HG03066 (cell line): ENCODE measurements around the gene HTRA1.

Source experiments
- ATAC-seq: cut with Tn5 transposase; IDR thresholded peaks from one replicate; pipeline ENCODE4 v1.9.1; 2021; ENCODE audit warnings: low read depth; ENCODE audit not compliant: unreplicated experiment

HTRA1 gene

GRCh38 chr10:122549636-122550035, 88.3 kb downstream of the HTRA1 start:
- no peak for ATAC-seq

GRCh38 chr10:122550427-122550826, 89.1 kb downstream of the HTRA1 start:
- ATAC-seq, result no peak

DNA sequence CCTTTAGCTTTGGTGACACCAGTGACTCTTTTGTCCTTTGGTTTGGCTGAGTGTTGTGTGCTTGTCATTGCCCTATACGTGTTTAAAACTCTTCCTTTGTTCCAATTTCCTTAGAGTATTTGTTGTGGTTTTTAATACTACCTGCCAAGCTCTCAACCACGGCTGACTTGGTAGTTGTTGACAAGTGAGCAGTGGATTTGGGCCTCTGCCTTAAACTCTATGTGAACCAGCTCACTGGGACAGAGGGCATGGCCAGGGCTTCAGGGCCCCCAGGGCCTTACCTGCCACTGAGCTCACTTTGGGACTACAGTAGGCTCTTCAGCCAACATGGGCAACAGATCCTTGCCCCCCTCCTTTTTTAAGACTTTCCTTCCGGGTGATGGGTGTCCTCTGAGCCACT, 89.6 kb downstream of the HTRA1 start:
- ATAC-seq, result no peak

DNA sequence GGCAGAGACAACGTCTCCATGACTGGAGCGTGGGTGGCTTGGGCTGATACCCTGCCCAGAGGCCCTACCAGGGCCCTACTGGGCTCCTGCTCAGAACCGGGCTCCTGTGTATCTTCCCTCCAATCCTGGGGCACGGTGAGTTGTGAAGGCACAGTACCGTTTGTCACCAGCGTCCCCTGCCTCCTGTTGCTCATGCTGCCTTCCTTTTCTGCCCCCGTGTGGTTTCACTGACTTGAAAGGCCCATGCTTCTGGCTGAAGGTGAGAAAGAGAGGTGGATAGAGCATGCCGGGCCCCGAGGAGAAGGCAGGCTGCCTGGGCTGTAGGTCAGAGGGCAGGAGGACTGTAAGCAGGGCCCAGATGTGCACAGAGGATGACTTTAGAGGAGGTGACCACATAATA, 90.1 kb downstream of the HTRA1 start:
- no peak for ATAC-seq

DNA sequence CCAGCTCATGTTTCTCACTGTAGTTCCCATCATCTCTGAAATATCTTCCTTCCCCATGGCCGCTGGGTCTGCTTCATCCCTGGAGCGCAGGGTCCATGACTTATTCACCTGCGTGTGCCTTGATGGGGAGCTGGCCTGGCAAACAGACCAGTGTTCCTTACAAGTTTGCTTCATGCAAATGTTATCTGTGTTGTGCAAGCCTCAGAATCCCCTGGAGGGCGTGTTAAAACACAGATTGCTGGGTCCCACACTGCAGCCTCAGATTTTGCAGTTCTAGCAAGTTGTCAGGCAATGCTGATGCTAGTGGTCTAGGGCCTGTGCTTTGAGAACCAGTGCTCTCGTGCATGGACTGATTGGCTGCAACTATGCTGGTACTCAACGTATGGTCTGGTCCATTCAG, 92.0 kb downstream of the HTRA1 start:
- ATAC-seq, result no peak

DNA sequence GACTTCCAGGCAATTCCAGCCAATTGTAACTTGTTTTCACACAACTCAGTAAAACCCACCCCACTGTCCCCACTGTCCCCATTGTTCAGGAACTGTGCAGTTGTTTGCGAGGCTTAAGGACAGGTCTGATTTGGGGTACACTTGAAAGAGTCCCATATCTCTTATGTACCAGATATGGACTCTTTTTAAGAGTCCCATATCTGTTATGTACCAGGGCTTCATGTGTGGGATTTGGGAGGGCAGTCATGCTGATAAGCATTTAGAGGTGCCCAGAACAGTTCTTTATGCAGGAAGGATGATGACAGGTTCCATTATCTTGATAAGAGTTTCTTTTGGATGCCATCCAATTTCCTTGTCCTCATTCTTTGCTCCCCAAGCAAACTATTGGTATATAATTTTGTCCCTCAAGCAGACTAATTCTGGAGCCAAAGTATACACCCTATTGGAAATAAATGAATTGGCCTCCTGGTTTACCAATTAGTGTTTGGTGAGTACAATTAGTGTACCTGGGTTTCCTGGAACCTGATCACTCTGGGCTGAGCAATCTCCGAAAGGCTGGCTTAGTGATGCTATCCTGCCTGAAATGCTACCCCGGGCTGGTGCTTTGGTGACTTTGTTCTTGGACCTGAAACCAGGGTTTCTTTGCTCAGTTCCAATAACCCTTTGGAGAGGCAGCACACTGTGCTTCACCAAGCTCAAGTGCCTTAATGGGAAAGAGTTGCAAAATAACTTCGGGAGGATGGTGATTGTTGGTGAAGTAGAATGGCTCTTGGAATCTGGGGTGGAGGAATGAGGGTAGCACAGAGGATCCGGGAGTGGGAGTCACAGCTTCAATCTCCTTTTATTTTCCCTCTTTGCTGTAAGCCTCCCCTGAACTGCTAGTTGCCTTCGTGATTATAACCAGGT, 93.0 kb downstream of the HTRA1 start:
- no peak for ATAC-seq

DNA sequence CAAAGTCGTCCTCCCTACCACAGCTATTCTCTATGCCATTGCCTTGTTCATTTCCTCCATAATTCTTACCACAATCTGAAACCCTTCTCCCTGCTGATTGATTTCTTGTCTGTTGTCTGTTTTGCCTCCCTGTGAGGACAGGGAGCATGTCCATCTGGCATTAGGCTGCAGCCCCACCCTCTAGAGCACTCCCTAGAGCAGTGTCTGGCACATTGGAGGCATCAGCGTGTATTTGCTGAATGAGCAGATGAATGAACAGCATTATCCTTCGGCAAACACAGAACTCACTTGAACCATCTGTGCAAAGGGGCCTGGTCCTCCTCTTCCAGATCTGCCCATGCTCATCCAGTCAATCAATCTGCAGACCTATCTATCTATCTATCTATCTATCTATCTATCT, 94.1 kb downstream of the HTRA1 start:
- no peak for ATAC-seq

DNA sequence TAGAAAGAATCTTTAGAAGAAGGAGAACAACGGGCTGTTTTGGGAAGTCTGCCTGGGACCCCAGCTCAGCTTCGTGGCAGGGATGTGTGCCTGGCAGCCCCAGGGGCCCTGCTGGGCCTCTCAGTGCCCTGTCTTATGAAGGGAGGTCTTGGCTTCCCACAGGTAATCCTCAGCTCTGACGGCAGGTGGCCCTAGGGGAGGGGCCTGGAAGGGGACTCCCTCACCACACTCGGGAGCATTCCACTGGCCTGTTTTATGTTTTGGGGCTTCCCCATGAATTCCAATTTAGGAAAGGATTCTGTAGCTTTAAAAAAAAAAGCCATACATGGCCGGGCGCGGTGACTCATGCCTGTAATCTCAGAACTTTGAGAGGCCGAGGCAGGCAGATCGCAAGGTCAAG, 96.2 kb downstream of the HTRA1 start:
- ATAC-seq, result no peak

DNA sequence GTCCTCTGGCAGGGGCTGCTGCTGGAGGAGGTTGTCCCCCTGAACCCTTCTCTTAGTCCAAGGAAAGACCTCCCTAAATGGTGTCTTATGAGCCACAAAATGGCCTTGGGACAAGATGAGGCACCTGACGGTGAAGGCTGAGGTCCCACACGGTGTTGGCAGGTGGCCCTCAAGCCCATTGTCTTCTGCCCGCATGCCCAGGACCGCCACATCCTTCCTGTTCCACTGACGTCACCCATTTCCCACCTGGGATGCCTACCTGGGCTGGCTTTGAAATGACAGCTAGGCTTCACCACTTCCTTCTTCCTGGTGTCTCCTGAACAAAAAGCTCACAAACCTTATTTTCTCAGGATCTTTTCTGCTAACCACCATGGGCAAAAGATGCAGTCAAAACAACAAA, 97.1 kb downstream of the HTRA1 start:
- no peak for ATAC-seq

- ATAC-seq, result no peak
Measured at GRCh38 chr10:122559228-122559627, 97.9 kb downstream of the HTRA1 start.

DNA sequence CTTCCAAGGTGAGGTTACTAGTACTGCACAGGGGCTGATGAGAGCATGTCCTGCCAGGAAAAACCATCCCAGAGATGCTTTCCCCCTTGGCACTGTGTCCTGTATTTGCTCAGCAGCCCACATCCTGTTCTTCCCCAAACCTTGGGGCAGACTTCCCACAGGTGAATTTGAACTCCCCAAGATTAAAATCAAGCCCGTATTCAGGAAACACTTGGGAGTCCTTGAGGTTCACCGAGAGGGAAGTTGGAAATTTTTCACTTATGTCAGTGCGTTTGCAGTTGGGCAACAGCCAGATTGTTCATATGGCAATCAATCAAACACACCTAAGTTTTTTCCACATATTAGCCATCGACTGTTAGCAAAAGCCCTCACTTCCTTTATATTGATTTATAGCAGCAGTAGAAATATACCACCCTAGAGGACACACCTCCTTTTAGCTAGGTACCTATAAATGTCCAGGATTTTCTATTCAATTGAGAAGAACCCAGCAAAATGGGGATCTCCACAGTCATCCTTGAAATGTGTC, 99.0 kb downstream of the HTRA1 start, which contains the start of gene DMBT1:
TSS of gene DMBT1 (plus strand) at position 476 of the 526 bp plus-strand sequence. CDS start at position 493, 17 bp downstream.
- no peak for ATAC-seq

DNA sequence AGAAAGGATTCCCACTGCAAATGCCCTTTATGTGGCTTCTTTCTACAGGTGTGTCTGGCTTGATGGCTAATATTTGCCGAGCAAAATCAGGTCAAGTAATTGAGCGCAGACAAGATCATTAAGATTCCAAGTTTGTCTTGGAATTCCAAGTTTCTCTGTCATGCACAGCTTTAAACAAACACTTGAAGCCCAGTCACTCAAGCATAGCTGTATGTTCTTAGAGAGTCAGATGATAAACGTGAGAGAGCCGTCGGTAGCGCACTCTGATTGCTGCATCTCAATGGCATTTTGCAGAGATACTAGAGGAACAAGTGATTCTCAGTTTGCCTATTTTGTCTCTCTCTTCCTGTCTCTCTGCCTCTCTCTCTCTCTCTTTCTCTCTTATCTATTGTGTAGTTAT, 99.9 kb downstream of the HTRA1 start:
- ATAC-seq, result no peak

DNA sequence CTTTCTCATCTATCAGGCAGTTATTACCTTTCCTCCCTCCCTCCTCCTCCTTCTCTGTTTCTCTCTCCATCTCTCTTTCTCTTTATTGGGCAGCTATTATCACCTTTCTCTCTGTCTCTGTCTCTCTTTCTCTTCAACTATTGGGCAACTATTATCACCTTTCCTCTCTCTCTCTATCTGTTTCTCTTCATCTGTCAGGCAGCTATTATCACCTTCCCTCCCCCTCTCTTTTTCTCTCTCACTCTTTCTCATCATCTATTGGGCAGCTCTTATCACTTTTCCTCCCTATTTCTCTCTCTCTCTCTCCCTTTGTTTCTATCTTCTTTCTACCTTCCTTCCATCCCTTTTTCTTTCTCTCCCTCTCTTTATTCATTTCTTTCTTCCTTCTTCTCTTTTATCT, 100.4 kb downstream of the HTRA1 start:
- ATAC-seq, result no peak
